GM10266 (cell line): ENCODE results near the gene MXI1.
A peak's percentile ranks its signal among the peaks of the same experiment; 100 is the strongest.
"Not testable (repeated sequence)": the region's sequence is repeated elsewhere in the genome, so short reads cannot be mapped to it uniquely, and the experiment has no call there.

Experiments used
- DNase-seq: peaks from one replicate; pipeline ENCODE4 v3.0.0; 2012; ENCODE audit errors: extremely low spot score
- CTCF ChIP-seq: IDR thresholded peaks from 2 replicates; pipeline ENCODE4 v1.5.1; 2012; ENCODE audit warnings: mild to moderate bottlenecking, low read depth; ENCODE audit not compliant: control insufficient read depth, insufficient read depth; ENCODE audit errors: missing control alignments

Gene MXI1

GRCh38 chr10:110184398-110184797 is 23.0 kb upstream of the MXI1 start:
- TF ChIP-seq CTCF = no peak
- DNase-seq = no peak

GRCh38 chr10:110185646-110186182 is 21.7 kb upstream of the MXI1 start:
- DNase-seq = not testable (repeated sequence)

GRCh38 chr10:110190170-110190569 is 17.2 kb upstream of the MXI1 start:
- no peak for TF ChIP-seq CTCF
- no peak for DNase-seq

GRCh38 chr10:110192552-110192951 is 14.9 kb upstream of the MXI1 start:
- peak; percentile 18 for TF ChIP-seq CTCF

GRCh38 chr10:110200503-110200902 is 6.9 kb upstream of the MXI1 start:
- no peak for TF ChIP-seq CTCF
- no peak for DNase-seq

More at GRCh38 chr10:110192552-110192951, 14.9 kb upstream of the MXI1 start:
- peak; percentile 54 for DNase-seq

GRCh38 chr10:110201046-110201445 is 6.4 kb upstream of the MXI1 start:
- DNase-seq = not testable (repeated sequence)

- DNase-seq = no peak
- no peak for TF ChIP-seq CTCF
Measured at GRCh38 chr10:110203500-110204455, 3.6 kb upstream of the MXI1 start.

GRCh38 chr10:110205051-110205675 is 2.2 kb upstream of the MXI1 start:
- no peak for DNase-seq
- TF ChIP-seq CTCF = no peak
